WTC11 (cell line): Measurements from ENCODE around the gene CNTLN. TPM values are rescaled to one million over a fixed set of nuclear protein-coding genes. Genes with fewer than 3 reads are reported as not detected.

ENCODE experiments used
- ATAC-seq: fragments of 200-7000 bp; cut with Tn5 transposase; 2 replicates; pipeline ENCODE4 v1.10.0; 2021; ENCODE audit warnings: mild to moderate bottlenecking, moderate library complexity
- CTCF ChIA-PET: fragments of 300-600 bp; sonication (Branson Sonifier 250); formaldehyde crosslinking; loops from one replicate; lab custom pipeline; 2021; ENCODE audit warnings: antibody characterized with exemption; lab: Charles Lee
- POLR2A ChIA-PET: fragments of 350-600 bp; sonication (Branson Sonifier 250); formaldehyde crosslinking; loops from one replicate; lab custom pipeline; 2021; ENCODE audit warnings: antibody characterized with exemption; lab: Charles Lee
- DNase-seq: peaks from one replicate; pipeline ENCODE4 v3.0.0; 2021; ENCODE audit warnings: low spot score
- H3K27ac Mint-ChIP-seq: 2 replicates; pipeline ENCODE4 v1.8.0; 2021; ENCODE audit warnings: mixed read lengths
- H3K27me3 Mint-ChIP-seq: 2 replicates; pipeline ENCODE4 v1.8.0; 2021; ENCODE audit warnings: low read depth, mild to moderate bottlenecking, moderate library complexity, mixed read lengths
- H3K36me3 Mint-ChIP-seq: 2 replicates; pipeline ENCODE4 v1.8.0; 2021; ENCODE audit warnings: mixed read lengths
- H3K4me1 Mint-ChIP-seq: 2 replicates; pipeline ENCODE4 v1.8.0; 2022; ENCODE audit warnings: mixed read lengths
- H3K4me3 Mint-ChIP-seq: 2 replicates; pipeline ENCODE4 v1.8.0; 2021; ENCODE audit warnings: mild to moderate bottlenecking, moderate library complexity, mixed read lengths
- H3K9me3 Mint-ChIP-seq: 2 replicates; pipeline ENCODE4 v1.8.0; 2021; ENCODE audit warnings: mixed read lengths
- ARID4B ChIP-seq: sonication (generic); formaldehyde crosslinking; IDR thresholded peaks from 2 replicates; pipeline ENCODE4 v1.8.0; 2023; ENCODE audit warnings: missing genetic modification reagents, mild to moderate bottlenecking, borderline replicate concordance
- ATF1 ChIP-seq: sonication (generic); formaldehyde crosslinking; IDR thresholded peaks from 2 replicates; pipeline ENCODE4 v1.8.1; 2023; ENCODE audit warnings: mild to moderate bottlenecking, moderate library complexity, missing genetic modification reagents
- CDX4 ChIP-seq: fragments of 250-450 bp; sonication (Bioruptor Pico); IDR thresholded peaks from 2 replicates; pipeline ENCODE4 v1.9.0; 2021; ENCODE audit warnings: moderate library complexity, mild to moderate bottlenecking, inconsistent platforms, borderline replicate concordance
- CTCF ChIP-seq: fragments of 200-600 bp; IDR thresholded peaks from 2 replicates; pipeline ENCODE4 v1.8.0; 2022; ENCODE audit warnings: antibody characterized with exemption
- E2F1 ChIP-seq: sonication (generic); formaldehyde crosslinking; IDR thresholded peaks from 2 replicates; pipeline ENCODE4 v1.8.0; 2022; ENCODE audit warnings: mild to moderate bottlenecking, missing genetic modification reagents
- E2F4 ChIP-seq: sonication (generic); formaldehyde crosslinking; IDR thresholded peaks from 2 replicates; pipeline ENCODE4 v1.8.1; 2022; ENCODE audit warnings: low read depth, mild to moderate bottlenecking, moderate library complexity, missing genetic modification reagents, borderline replicate concordance
- ELF4 ChIP-seq: sonication (generic); formaldehyde crosslinking; IDR thresholded peaks from 2 replicates; pipeline ENCODE4 v1.8.1; 2022; ENCODE audit warnings: low read depth, mild to moderate bottlenecking, moderate library complexity, missing genetic modification reagents
- FOXP1 ChIP-seq: sonication (generic); formaldehyde crosslinking; IDR thresholded peaks from 2 replicates; pipeline ENCODE4 v1.8.0; 2022; ENCODE audit warnings: missing genetic modification reagents, mild to moderate bottlenecking, moderate library complexity, borderline replicate concordance
- IRF2 ChIP-seq: sonication (generic); formaldehyde crosslinking; IDR thresholded peaks from 2 replicates; pipeline ENCODE4 v1.8.0; 2022; ENCODE audit warnings: low read depth, missing genetic modification reagents, borderline replicate concordance
- MAX ChIP-seq: sonication (generic); formaldehyde crosslinking; IDR thresholded peaks from 2 replicates; pipeline ENCODE4 v1.8.0; 2022; ENCODE audit warnings: mild to moderate bottlenecking, missing genetic modification reagents
- MYBL2 ChIP-seq: sonication (generic); formaldehyde crosslinking; IDR thresholded peaks from 2 replicates; pipeline ENCODE4 v1.8.1; 2023; ENCODE audit warnings: mild to moderate bottlenecking, moderate library complexity, missing genetic modification reagents
- NFATC4 ChIP-seq: fragments of 250-450 bp; sonication (Bioruptor Pico); IDR thresholded peaks from 2 replicates; pipeline ENCODE4 v1.9.0; 2021; ENCODE audit warnings: mild to moderate bottlenecking
- NR2C2 ChIP-seq: sonication (generic); formaldehyde crosslinking; IDR thresholded peaks from 2 replicates; pipeline ENCODE4 v1.8.0; 2022; ENCODE audit warnings: mild to moderate bottlenecking, missing genetic modification reagents
- NR3C1 ChIP-seq: sonication (generic); formaldehyde crosslinking; conservative IDR thresholded peaks from 2 replicates; pipeline ENCODE4 v1.8.1; 2023; ENCODE audit warnings: low read depth, mild to moderate bottlenecking, missing genetic modification reagents
- PRRX2 ChIP-seq: fragments of 250-450 bp; sonication (Bioruptor Pico); IDR thresholded peaks from 2 replicates; pipeline ENCODE4 v1.8.0; 2021; ENCODE audit warnings: mild to moderate bottlenecking
- TEAD4 ChIP-seq: sonication (generic); formaldehyde crosslinking; IDR thresholded peaks from 2 replicates; pipeline ENCODE4 v1.8.0; 2022; ENCODE audit warnings: mild to moderate bottlenecking, missing genetic modification reagents
- ZBTB21 ChIP-seq: sonication (generic); formaldehyde crosslinking; IDR thresholded peaks from 2 replicates; pipeline ENCODE4 v1.8.1; 2023; ENCODE audit warnings: mild to moderate bottlenecking, missing genetic modification reagents, borderline replicate concordance
- total RNA-seq: library from RNA; stranded (reverse); gene quantifications from 3 replicates; pipeline ENCODE4 v1.2.3, GENCODE V29; 2021

The CNTLN gene
- total RNA-seq, 1 experiment from 2014 or later: 13.4 TPM

GRCh38 chr9:17477816-17478215, 343.0 kb downstream of the CNTLN start (continued):
- TF ChIP-seq ARID4B (CRISPR knock-in tag) (no peak), FOXP1 (CRISPR knock-in tag) (no peak), PRRX2 (CRISPR knock-in tag) (no peak)

- H3K36me3 Mint-ChIP-seq: no peaks in the 10 kb centered on the region
- ATAC-seq (no peak), DNase-seq (peak; percentile 7)
- ChIA-PET POLR2A (no interaction called here), CTCF (no interaction called here)
- no peaks in the 10 kb centered on the region for H3K27me3 Mint-ChIP-seq
- H3K27ac Mint-ChIP-seq: no peak overlapping the region
- no peak for TF ChIP-seq CDX4 (CRISPR knock-in tag)
- TF ChIP-seq ZBTB21 (CRISPR knock-in tag): no peak
- TF ChIP-seq ARID4B (CRISPR knock-in tag): no peak
- no peak for TF ChIP-seq MAX (CRISPR knock-in tag)
- TF ChIP-seq ELF4: no peak
- TF ChIP-seq TEAD4 (CRISPR knock-in tag): no peak
- TF ChIP-seq NR2C2: no peak
- no peak for TF ChIP-seq E2F1 (CRISPR knock-in tag)
- TF ChIP-seq NFATC4 (CRISPR knock-in tag): no peak
- TF ChIP-seq, all 79 proteins: peak for 0
- H3K9me3 Mint-ChIP-seq: no peaks in the 10 kb centered on the region
- no peak overlapping the region for H3K4me3 Mint-ChIP-seq
- H3K4me1 Mint-ChIP-seq: no peaks in the 10 kb centered on the region
Measured at GRCh38 chr9:17480966-17481365, 346.1 kb downstream of the CNTLN start.

- no peaks in the 10 kb centered on the region for H3K4me1 Mint-ChIP-seq
- POLR2A ChIA-PET: no interaction called here
- H3K4me3 Mint-ChIP-seq: no peak overlapping the region
- no peaks in the 10 kb centered on the region for H3K36me3 Mint-ChIP-seq
- DNase-seq (peak; percentile 11), ATAC-seq (peak; percentile 86)
- no peak overlapping the region for H3K27ac Mint-ChIP-seq
- no peaks in the 10 kb centered on the region for H3K9me3 Mint-ChIP-seq
- TF ChIP-seq CTCF: no peak
- TF ChIP-seq ATF1: no peak
- no peak for TF ChIP-seq E2F4 (CRISPR knock-in tag)
- no peak for TF ChIP-seq IRF2 (CRISPR knock-in tag)
- no peak for TF ChIP-seq MYBL2 (CRISPR knock-in tag)
- no peak for TF ChIP-seq NR3C1 (CRISPR knock-in tag)
- TF ChIP-seq PRRX2 (CRISPR knock-in tag): no peak
- TF ChIP-seq TEAD4 (CRISPR knock-in tag): no peak
- TF ChIP-seq ZBTB21 (CRISPR knock-in tag): no peak
- TF ChIP-seq, all 79 proteins: peak for 0
- CTCF ChIA-PET: no interaction called here
- no peaks in the 10 kb centered on the region for H3K27me3 Mint-ChIP-seq
Measured at GRCh38 chr9:17481565-17481964, 346.7 kb downstream of the CNTLN start.
